ENCODE data around the gene TMEM179. TPM values are rescaled to one million over a fixed set of nuclear protein-coding genes. Genes with fewer than 3 reads are reported as not detected.

Gene TMEM179
- not detected in 2 replicates for total RNA-seq (2016; rRNA removed; fragmentation: Illumina TruSeq; extraction: Trizol)
- not detected in 2 replicates for total RNA-seq (2016; cell fraction: cytosol; rRNA removed; fragmentation: Illumina TruSeq; extraction: Trizol; ENCODE audit: low read depth)
- not detected in 2 replicates for total RNA-seq (2016; cell fraction: insoluble cytoplasmic fraction; rRNA removed; fragmentation: Illumina TruSeq; extraction: Trizol)
- not detected in 2 replicates for total RNA-seq (2016; cell fraction: membrane; rRNA removed; fragmentation: Illumina TruSeq; extraction: Trizol)
- total RNA-seq (2016; cell fraction: nucleus; rRNA removed; fragmentation: Illumina TruSeq; extraction: Trizol), result not detected in 2 replicates
- polyA plus RNA-seq (2011; rRNA removed), result not detected in 2 replicates
- not detected in 2 replicates for polyA plus RNA-seq (2011; cell fraction: cytosol; rRNA removed)
- not detected in 2 replicates for polyA plus RNA-seq (2011; cell fraction: nucleus; rRNA removed)
- polyA plus RNA-seq (2012), result not detected in 2 replicates
- not detected in 2 replicates for polyA plus RNA-seq (2016; cell fraction: cytosol; fragmentation: Illumina TruSeq; extraction: Trizol; ENCODE audit: low read depth)
- polyA plus RNA-seq (2016; cell fraction: insoluble cytoplasmic fraction; fragmentation: Illumina TruSeq; extraction: Trizol; ENCODE audit: low read depth), result not detected in 2 replicates
- not detected in 2 replicates for polyA plus RNA-seq (2016; cell fraction: membrane; fragmentation: Illumina TruSeq; extraction: Trizol; ENCODE audit: low read depth)
- polyA plus RNA-seq (2016; cell fraction: nucleus; fragmentation: Illumina TruSeq; extraction: Trizol; ENCODE audit: insufficient read depth, low read depth), result not detected in 2 replicates
- 0.28 TPM in 1 of 2 replicates, not detected in the other for polyA minus RNA-seq (2011; rRNA and poly(A)+ RNA removed; ENCODE audit: low replicate concordance)
- not detected in 2 replicates for polyA minus RNA-seq (2011; cell fraction: cytosol; rRNA and poly(A)+ RNA removed)
- not detected in 2 replicates for polyA minus RNA-seq (2011; cell fraction: nucleus; rRNA and poly(A)+ RNA removed)
- Bru-seq, nascent RNA, result not detected
- BruChase-seq, experiment 1, labeled RNA remaining after a 6-hour chase, result not detected
- not detected for BruChase-seq, experiment 2, labeled RNA remaining after a 2-hour chase
- long read RNA-seq, experiment 1, result 0 reads
- long read RNA-seq, experiment 2, result 0 reads

DNA sequence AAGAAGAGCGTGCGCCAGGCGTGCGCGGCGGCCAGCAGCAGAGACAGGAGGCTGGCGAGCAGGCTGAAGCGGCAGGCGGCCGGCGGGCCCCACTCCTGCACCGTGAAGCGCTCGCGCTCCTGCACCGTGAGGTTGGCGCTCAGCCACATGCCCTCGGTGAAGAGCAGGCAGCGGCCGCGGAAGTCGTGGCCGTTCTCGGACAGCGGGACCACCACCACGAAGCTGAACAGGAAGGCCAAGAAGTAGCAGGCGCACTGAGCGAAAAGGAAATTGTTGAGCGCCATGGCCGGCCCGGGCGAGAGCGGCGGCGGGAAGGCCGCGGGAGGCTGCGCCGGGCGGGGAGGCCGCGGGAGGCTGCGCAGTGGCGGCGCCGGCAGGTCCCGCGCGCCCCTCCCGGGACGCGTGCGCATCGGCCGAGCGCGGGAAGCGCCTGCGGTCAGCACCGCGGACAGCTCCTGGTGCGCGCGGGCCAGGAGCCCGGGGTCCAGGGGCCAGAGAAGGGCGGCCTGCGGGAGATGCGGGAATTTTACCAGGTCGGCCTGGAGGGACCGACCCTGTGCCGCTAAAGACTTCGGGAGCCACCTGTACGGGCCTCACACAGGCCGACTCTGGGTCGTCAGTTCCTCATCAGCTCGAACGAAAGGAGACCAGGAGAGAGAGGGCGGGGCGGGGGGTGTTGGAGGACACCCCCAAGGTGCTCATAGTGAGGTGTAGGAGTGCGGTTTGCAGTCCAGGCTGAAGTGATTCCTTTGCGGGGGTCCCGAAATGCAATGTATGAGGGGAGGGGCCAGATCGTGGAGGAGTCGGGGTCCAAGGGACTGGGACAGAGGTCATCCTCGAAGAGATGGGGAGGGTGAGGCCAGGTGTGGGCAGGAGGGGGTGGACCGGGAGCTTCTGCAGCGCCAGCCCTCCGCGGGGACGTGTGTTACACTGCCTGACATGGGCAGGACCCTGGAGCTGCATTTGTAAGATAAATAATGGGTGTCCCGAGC is at the start of gene TMEM179:
Gene TMEM179, minus strand, starts transcription at position 315 of the 992 bp plus-strand sequence. Its CDS starts 31 bp downstream, at position 284.
- H3K4me3 ChIP-seq (replicated peaks in 1 of 3; ENCODE audit: insufficient read depth in 1 of 3, low read depth in 2 of 3, low read length in 3 of 3), result no peak within 1 kb of the TSS; a peak in 1 of 6 replicates
- intact Hi-C loops (cut with micrococcal nuclease; ENCODE audit: unreplicated experiment) (no loop called here), in situ Hi-C loops (cut with HindIII; ENCODE audit: extremely low pct_ligation_motif_present, low pct_unique_long_range_greater_than_20kb) (no loop called here)
- ATAC-seq (peak; percentile 82), DNase-seq (ENCODE audit: low spot score) (peak; percentile 7), FAIRE-seq (no peak)
- H2AFZ ChIP-seq (ENCODE audit: low read length), result no peak within 1 kb of the TSS
- H3K9ac ChIP-seq (ENCODE audit: insufficient read depth, low read depth, low read length), result no peak within 1 kb of the TSS
- H3K4me1 ChIP-seq (ENCODE audit: insufficient read depth, low read length), result no peaks in the 10 kb centered on the region
- H3K27me3 ChIP-seq (ENCODE audit: control insufficient read depth in 1 of 2, insufficient read depth in 2 of 2, low read length in 2 of 2), result peaks cover 3 to 29% of the 10 kb centered on the region in 2 experiments; a peak in 3 of 5 replicates
- H3K27ac ChIP-seq (ENCODE audit: extremely low read length, insufficient read depth, low read length), result no peak within 1 kb of the TSS
- H3K9me3 ChIP-seq (ENCODE audit: low read length), result no peaks in the 10 kb centered on the region
- ChIA-PET POLR2A (no interaction called here), CTCF (ENCODE audit: low intra/inter-chr PET ratio, low total read pairs) (no interaction called here)
- BruUV-seq (replicated peaks), result no TSS peak
- H4K20me1 ChIP-seq (ENCODE audit: insufficient read depth, low read length), result no peaks in the 10 kb centered on the region
- WGBS (ENCODE audit: low lambda C conversion rate), result 33% methylated on average over 32 of the region's 91 CpGs
- no peak within 1 kb of the TSS for H3K4me2 ChIP-seq (ENCODE audit: low read depth, low read length)
- H3K36me3 ChIP-seq (replicated peaks in 1 of 2; ENCODE audit: control insufficient read depth in 1 of 2, insufficient read depth in 2 of 2, low read length in 2 of 2), result no peaks in the 10 kb centered on the region
- H3K79me2 ChIP-seq (ENCODE audit: insufficient read depth, low read length), result no peaks in the 10 kb centered on the region
- TF ChIP-seq CBFB (CRISPR knock-in tag; IDR thresholded peaks at IDR 0.05), result peak; percentile 40; the same call in 1 of the 2 replicates
- no peak for TF ChIP-seq ZFYVE20 (CRISPR knock-in tag; IDR thresholded peaks at IDR 0.05; ENCODE audit: borderline replicate concordance, low read depth)
- TF ChIP-seq MED1 (CRISPR knock-in tag; IDR thresholded peaks at IDR 0.05), result no peak
- no peak for TF ChIP-seq SMARCE1 (IDR thresholded peaks at IDR 0.05; ENCODE audit: borderline replicate concordance)
- peak; percentile 62; the same call in 1 of the 2 replicates for TF ChIP-seq SRY (CRISPR knock-in tag; IDR thresholded peaks at IDR 0.05)
- TF ChIP-seq ZNF232 (CRISPR knock-in tag; IDR thresholded peaks at IDR 0.05; ENCODE audit: borderline replicate concordance), result peak; percentile 45; the same call in 1 of the 2 replicates
- TF ChIP-seq NRL (CRISPR knock-in tag; IDR thresholded peaks at IDR 0.05; ENCODE audit: borderline replicate concordance), result no peak
- TF ChIP-seq ZNF615 (CRISPR knock-in tag; IDR thresholded peaks at IDR 0.05; ENCODE audit: borderline replicate concordance), result no peak
- no peak for TF ChIP-seq PITX1 (CRISPR knock-in tag; IDR thresholded peaks at IDR 0.05)
- TF ChIP-seq ZSCAN20 (CRISPR knock-in tag; IDR thresholded peaks at IDR 0.05; ENCODE audit: borderline replicate concordance), result peak; percentile 65; the same call in 1 of the 2 replicates
- TF ChIP-seq PHF21A (CRISPR knock-in tag; IDR thresholded peaks at IDR 0.05), result no peak
- TF ChIP-seq SETDB1 (CRISPR knock-in tag; IDR thresholded peaks at IDR 0.05; ENCODE audit: borderline replicate concordance), result no peak
- TF ChIP-seq KDM2A (CRISPR knock-in tag; IDR thresholded peaks at IDR 0.05; ENCODE audit: borderline replicate concordance, low read depth), result peak; percentile 39; the same call in 1 of the 2 replicates
- TF ChIP-seq ZBTB20 (CRISPR knock-in tag; IDR thresholded peaks at IDR 0.05; ENCODE audit: borderline replicate concordance, low read depth), result peak; percentile 57; the same call in 1 of the 2 replicates
- no peak for TF ChIP-seq SOX6 (IDR thresholded peaks at IDR 0.05)
- TF ChIP-seq SOX6 (CRISPR knock-in tag; IDR thresholded peaks at IDR 0.05), result no peak
- no peak for TF ChIP-seq LRRFIP1 (CRISPR knock-in tag; conservative IDR thresholded peaks at IDR 0.05)
- no peak for TF ChIP-seq HMG20B (CRISPR knock-in tag; conservative IDR thresholded peaks at IDR 0.05)

Measured in HepG2 (cell line).